Measurements from ENCODE around the gene CLSTN2.

The CLSTN2 gene

DNA sequence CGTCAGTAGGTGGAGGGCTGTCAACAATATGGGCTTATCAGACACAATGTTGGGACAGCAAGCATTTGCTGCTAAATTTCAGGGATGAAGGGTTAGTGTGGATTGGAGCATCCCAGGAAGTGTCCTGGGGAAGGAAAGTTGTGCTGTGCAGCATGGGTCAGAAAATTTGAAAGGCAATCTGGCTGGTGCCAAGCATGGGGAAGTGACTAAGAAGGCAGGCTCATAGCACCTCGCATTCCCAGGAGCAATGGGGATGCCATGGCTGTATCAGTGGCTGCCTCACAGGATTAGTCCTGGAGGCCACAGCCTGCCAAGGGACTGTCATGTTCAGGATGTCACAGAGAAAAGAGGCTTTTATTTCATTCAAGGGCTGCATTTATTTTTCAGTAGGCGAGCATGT is 420.5 kb downstream of the CLSTN2 start:
- Histone ChIP-seq H3K4me3 (ENCODE audit: low read depth, low read length) (no peak overlapping the region), H3K4me1 (ENCODE audit: control insufficient read depth, insufficient read depth, low read length) (no peaks in the 10 kb centered on the region), H3K27ac (ENCODE audit: extremely low read depth, low read depth, low read length) (no peak overlapping the region), H3K9me3 (ENCODE audit: control insufficient read depth, insufficient read depth, low read depth, low read length) (no peaks in the 10 kb centered on the region), H3K36me3 (ENCODE audit: control insufficient read depth in 2 of 2, insufficient read depth in 1 of 2, low read length in 2 of 2) (no peaks in the 10 kb centered on the region)
- no peak for TF ChIP-seq ZNF394 (tag by site-specific recombination; IDR thresholded peaks at IDR 0.05; ENCODE audit: borderline replicate concordance)
- POLR2A ChIA-PET = no interaction called here
- CTCF ChIA-PET = interaction anchor here (0.7 kb wide), 1 partner anchor 55 kb away, joined by 3 read pairs; no protein-coding TSS in a partner anchor

DNA sequence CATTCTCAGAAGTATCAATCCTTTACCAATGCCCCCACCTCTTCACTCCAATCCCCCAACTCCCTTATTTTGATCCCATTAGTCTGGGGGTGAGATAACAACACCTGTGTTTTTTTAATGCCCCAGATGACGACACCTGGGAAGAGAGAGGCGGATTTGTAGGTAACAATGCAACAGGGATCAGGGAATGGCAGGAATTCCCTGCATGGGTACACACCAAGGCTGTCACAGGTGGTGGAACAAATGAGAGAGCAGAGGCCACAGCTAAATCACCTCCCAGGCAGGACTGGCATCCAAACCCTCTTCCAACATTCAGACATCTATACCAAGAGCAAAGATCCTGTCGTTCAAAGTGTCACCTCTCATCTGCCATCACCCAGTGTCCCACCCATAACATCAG is 423.7 kb downstream of the CLSTN2 start:
- Histone ChIP-seq H3K36me3 (ENCODE audit: control insufficient read depth in 2 of 2, insufficient read depth in 1 of 2, low read length in 2 of 2) (no peaks in the 10 kb centered on the region), H3K27ac (ENCODE audit: extremely low read depth, low read depth, low read length) (no peak overlapping the region), H3K4me3 (ENCODE audit: low read depth, low read length) (no peak overlapping the region), H3K9me3 (ENCODE audit: control insufficient read depth, insufficient read depth, low read depth, low read length) (no peaks in the 10 kb centered on the region), H3K4me1 (ENCODE audit: control insufficient read depth, insufficient read depth, low read length) (no peaks in the 10 kb centered on the region)
- ChIA-PET POLR2A (no interaction called here), CTCF (no interaction called here)
- TF ChIP-seq ZFP69B (tag by site-specific recombination; IDR thresholded peaks at IDR 0.05) = no peak
- TF ChIP-seq, protein P1, sequence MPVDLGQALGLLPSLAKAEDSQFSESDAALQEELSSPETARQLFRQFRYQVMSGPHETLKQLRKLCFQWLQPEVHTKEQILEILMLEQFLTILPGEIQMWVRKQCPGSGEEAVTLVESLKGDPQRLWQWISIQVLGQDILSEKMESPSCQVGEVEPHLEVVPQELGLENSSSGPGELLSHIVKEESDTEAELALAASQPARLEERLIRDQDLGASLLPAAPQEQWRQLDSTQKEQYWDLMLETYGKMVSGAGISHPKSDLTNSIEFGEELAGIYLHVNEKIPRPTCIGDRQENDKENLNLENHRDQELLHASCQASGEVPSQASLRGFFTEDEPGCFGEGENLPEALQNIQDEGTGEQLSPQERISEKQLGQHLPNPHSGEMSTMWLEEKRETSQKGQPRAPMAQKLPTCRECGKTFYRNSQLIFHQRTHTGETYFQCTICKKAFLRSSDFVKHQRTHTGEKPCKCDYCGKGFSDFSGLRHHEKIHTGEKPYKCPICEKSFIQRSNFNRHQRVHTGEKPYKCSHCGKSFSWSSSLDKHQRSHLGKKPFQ (tag by site-specific recombination; IDR thresholded peaks at IDR 0.05) = no peak

DNA sequence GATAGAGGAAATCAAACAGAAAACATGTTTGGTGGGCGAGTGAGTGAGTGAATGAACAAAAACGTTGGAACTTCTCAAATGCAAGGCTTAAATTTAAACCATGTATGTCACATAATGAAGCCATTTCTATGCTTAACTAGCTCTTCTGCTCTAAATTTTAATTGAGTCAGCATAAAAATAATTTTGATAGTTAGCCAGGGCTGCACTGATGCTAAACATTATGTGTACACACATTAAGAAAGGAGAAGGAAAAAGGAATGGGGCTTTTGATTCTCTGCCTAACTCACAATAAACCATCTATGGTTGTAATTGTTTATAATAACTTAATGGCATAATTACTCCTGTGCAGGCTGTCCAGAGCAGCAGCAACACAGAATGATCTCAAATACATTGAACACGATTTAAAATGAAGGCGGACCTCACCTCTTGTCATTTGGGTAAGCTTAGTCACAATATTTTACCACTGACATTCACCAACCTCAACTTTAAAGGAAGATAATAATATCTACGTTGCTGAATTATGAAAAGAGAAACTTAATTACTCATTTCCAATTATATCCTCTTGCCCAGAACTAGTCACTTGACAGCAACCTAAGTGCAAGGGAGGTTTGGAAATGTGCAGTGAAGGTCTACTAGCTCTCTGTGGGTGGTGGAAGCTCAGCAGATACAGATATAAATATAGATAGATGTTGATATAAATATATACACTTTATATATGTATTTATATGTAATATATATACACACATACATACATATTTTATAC is 424.4 kb downstream of the CLSTN2 start:
- H3K4me3 ChIP-seq (ENCODE audit: low read depth, low read length) = no peak overlapping the region
- H3K27ac ChIP-seq (ENCODE audit: extremely low read depth, low read depth, low read length) = no peak overlapping the region
- ChIA-PET POLR2A (no interaction called here), CTCF (interaction anchor here (0.7 kb wide), 2 partner anchors 56 to 139 kb away, joined by 3 to 5 read pairs; no protein-coding TSS in a partner anchor)
- H3K9me3 ChIP-seq (ENCODE audit: control insufficient read depth, insufficient read depth, low read depth, low read length) = no peaks in the 10 kb centered on the region
- no peaks in the 10 kb centered on the region for H3K36me3 ChIP-seq (ENCODE audit: control insufficient read depth in 2 of 2, insufficient read depth in 1 of 2, low read length in 2 of 2)
- H3K4me1 ChIP-seq (ENCODE audit: control insufficient read depth, insufficient read depth, low read length) = no peaks in the 10 kb centered on the region
- TF ChIP-seq ZNF184 (tag by site-specific recombination; IDR thresholded peaks at IDR 0.05) (no peak), ZBTB1 (tag by site-specific recombination; IDR thresholded peaks at IDR 0.05) (no peak), SCRT1 (tag by site-specific recombination; IDR thresholded peaks at IDR 0.05; ENCODE audit: borderline replicate concordance) (no peak), ZNF292 (tag by site-specific recombination; IDR thresholded peaks at IDR 0.05; ENCODE audit: borderline replicate concordance, low read depth) (no peak), ZNF10 (tag by site-specific recombination; IDR thresholded peaks at IDR 0.05) (no peak), ZNF391 (tag by site-specific recombination; IDR thresholded peaks at IDR 0.05; ENCODE audit: borderline replicate concordance, low read depth) (no peak), MYNN (tag by site-specific recombination; IDR thresholded peaks at IDR 0.05; ENCODE audit: borderline replicate concordance) (no peak), ZNF211 (tag by site-specific recombination; IDR thresholded peaks at IDR 0.05; ENCODE audit: low read depth) (no peak), SETDB1 (IDR thresholded peaks at IDR 0.05; ENCODE audit: insufficient read length, low read length) (no peak), ZFP37 (tag by site-specific recombination; IDR thresholded peaks at IDR 0.05) (no peak), ZNF560 (tag by site-specific recombination; IDR thresholded peaks at IDR 0.05; ENCODE audit: borderline replicate concordance) (no peak), ZNF830 (tag by site-specific recombination; IDR thresholded peaks at IDR 0.05; ENCODE audit: low read depth) (no peak), PRDM1 (tag by site-specific recombination; IDR thresholded peaks at IDR 0.05) (no peak), ZNF121 (tag by site-specific recombination; IDR thresholded peaks at IDR 0.05) (no peak), ZNF837 (tag by site-specific recombination; IDR thresholded peaks at IDR 0.05) (no peak), ZNF561 (tag by site-specific recombination; IDR thresholded peaks at IDR 0.05; ENCODE audit: borderline replicate concordance) (no peak), ZFP3 (tag by site-specific recombination; IDR thresholded peaks at IDR 0.05; ENCODE audit: low read depth) (no peak)
- TF ChIP-seq, protein P2, sequence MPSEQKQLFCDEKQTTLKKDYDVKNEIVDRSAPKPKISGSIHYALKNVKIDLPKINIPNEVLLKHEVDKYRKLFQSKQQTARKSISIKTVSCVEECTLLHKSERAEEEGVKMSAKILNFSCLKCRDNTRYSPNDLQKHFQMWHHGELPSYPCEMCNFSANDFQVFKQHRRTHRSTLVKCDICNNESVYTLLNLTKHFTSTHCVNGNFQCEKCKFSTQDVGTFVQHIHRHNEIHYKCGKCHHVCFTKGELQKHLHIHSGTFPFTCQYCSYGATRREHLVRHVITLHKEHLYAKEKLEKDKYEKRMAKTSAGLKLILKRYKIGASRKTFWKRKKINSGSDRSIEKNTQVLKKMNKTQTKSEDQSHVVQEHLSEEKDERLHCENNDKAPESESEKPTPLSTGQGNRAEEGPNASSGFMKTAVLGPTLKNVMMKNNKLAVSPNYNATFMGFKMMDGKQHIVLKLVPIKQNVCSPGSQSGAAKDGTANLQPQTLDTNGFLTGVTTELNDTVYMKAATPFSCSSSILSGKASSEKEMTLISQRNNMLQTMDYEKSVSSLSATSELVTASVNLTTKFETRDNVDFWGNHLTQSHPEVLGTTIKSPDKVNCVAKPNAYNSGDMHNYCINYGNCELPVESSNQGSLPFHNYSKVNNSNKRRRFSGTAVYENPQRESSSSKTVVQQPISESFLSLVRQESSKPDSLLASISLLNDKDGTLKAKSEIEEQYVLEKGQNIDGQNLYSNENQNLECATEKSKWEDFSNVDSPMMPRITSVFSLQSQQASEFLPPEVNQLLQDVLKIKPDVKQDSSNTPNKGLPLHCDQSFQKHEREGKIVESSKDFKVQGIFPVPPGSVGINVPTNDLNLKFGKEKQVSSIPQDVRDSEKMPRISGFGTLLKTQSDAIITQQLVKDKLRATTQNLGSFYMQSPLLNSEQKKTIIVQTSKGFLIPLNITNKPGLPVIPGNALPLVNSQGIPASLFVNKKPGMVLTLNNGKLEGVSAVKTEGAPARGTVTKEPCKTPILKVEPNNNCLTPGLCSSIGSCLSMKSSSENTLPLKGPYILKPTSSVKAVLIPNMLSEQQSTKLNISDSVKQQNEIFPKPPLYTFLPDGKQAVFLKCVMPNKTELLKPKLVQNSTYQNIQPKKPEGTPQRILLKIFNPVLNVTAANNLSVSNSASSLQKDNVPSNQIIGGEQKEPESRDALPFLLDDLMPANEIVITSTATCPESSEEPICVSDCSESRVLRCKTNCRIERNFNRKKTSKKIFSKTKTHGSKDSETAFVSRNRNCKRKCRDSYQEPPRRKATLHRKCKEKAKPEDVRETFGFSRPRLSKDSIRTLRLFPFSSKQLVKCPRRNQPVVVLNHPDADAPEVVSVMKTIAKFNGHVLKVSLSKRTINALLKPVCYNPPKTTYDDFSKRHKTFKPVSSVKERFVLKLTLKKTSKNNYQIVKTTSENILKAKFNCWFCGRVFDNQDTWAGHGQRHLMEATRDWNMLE (tag by site-specific recombination; conservative IDR thresholded peaks at IDR 0.05; ENCODE audit: low read depth) = no peak
- TF ChIP-seq, protein P3, sequence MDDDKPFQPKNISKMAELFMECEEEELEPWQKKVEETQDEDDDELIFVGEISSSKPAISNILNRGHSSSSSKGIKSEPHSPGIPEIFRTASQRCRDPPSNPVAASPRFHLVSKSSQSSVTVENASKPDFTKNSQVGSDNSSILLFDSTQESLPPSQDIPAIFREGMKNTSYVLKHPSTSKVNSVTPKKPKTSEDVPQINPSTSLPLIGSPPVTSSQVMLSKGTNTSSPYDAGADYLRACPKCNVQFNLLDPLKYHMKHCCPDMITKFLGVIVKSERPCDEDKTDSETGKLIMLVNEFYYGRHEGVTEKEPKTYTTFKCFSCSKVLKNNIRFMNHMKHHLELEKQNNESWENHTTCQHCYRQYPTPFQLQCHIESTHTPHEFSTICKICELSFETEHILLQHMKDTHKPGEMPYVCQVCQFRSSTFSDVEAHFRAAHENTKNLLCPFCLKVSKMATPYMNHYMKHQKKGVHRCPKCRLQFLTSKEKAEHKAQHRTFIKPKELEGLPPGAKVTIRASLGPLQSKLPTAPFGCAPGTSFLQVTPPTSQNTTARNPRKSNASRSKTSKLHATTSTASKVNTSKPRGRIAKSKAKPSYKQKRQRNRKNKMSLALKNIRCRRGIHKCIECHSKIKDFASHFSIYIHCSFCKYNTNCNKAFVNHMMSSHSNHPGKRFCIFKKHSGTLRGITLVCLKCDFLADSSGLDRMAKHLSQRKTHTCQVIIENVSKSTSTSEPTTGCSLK (tag by site-specific recombination; IDR thresholded peaks at IDR 0.05) = no peak

Measured in HEK293 (cell line).